Measurements from ENCODE around the gene AQP1.

DNA sequence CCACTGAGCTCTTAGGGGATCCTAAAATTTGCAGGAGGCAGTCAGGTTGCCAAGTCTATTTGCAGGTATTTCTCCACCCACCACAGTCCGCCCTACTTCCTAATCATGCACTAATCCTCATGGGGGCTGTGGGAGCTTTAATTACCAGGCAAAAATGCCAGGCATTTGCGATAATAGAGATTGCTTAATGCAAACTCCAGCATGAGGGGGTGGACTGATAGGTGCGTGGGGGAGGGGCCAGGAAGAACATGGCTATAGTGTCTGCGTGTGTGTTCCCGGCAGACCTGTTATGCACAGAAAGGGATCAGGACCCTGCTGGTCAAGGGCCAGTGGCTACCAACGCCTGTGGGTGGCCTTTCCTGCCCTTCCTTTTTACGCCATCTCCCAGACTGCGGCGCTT lies 15.6 kb upstream of the AQP1 start:
- TF ChIP-seq, protein P1, sequence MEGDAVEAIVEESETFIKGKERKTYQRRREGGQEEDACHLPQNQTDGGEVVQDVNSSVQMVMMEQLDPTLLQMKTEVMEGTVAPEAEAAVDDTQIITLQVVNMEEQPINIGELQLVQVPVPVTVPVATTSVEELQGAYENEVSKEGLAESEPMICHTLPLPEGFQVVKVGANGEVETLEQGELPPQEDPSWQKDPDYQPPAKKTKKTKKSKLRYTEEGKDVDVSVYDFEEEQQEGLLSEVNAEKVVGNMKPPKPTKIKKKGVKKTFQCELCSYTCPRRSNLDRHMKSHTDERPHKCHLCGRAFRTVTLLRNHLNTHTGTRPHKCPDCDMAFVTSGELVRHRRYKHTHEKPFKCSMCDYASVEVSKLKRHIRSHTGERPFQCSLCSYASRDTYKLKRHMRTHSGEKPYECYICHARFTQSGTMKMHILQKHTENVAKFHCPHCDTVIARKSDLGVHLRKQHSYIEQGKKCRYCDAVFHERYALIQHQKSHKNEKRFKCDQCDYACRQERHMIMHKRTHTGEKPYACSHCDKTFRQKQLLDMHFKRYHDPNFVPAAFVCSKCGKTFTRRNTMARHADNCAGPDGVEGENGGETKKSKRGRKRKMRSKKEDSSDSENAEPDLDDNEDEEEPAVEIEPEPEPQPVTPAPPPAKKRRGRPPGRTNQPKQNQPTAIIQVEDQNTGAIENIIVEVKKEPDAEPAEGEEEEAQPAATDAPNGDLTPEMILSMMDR (IDR thresholded peaks at IDR 0.05), result no peak
- no peak for TF ChIP-seq EZH2 (IDR thresholded peaks at IDR 0.05; ENCODE audit: borderline replicate concordance, insufficient read depth, low read depth, low read length, poor library complexity, severe bottlenecking)
